HG02623 (cell line): ENCODE results near the gene LRRTM4.
"Not testable (repeated sequence)": the region's sequence is repeated elsewhere in the genome, so short reads cannot be mapped to it uniquely, and the experiment has no call there.

Source experiments
- ATAC-seq: cut with Tn5 transposase; IDR thresholded peaks from one replicate; pipeline ENCODE4 v1.9.1; 2021; ENCODE audit warnings: moderate library complexity; ENCODE audit not compliant: unreplicated experiment

Gene LRRTM4

GRCh38 chr2:76793647-76794334 is 728.4 kb downstream of the LRRTM4 start:
- no peak for ATAC-seq

GRCh38 chr2:76781313-76781712 is 740.9 kb downstream of the LRRTM4 start:
- not testable (repeated sequence) for ATAC-seq

DNA sequence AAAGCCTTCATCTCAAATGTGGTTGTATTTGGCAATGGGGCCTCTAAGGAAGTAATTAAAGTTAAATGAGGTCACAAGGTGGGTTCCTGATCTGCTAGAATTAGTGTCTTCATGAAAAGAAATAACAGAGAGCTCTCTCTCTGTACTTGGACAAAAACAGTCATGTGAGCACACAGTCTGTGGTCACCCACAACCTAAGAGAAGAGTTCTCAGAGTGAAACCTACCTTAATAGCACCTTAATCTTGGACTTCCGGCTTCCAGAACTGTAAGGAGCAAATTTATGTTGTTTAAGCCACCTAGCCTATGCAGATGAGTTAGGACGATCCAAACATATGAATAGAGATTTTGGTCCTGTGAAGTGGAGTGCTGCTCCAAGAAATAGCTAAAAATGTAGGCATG is 758.9 kb downstream of the LRRTM4 start:
- no peak for ATAC-seq

DNA sequence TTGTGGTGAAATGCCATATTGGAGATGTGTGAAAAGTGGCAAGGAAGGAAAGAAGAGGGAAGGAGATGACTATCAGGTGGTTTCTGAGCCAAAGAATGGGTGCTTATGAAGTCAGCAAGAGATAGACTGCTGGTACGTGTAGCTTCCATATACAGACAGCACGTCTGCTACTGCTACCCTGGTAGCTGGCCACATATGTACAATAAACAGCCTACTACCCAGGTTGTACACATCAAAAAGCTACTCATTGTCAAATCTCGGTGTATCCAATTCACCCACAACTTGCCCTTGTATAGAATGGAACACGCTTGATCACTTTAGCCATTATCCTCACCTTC is 761.8 kb downstream of the LRRTM4 start:
- ATAC-seq, result no peak

- ATAC-seq, result no peak
Observed at GRCh38 chr2:76759634-76760366, 762.4 kb downstream of the LRRTM4 start.

- ATAC-seq, result no peak
Observed at GRCh38 chr2:76752506-76752905, 769.7 kb downstream of the LRRTM4 start.

DNA sequence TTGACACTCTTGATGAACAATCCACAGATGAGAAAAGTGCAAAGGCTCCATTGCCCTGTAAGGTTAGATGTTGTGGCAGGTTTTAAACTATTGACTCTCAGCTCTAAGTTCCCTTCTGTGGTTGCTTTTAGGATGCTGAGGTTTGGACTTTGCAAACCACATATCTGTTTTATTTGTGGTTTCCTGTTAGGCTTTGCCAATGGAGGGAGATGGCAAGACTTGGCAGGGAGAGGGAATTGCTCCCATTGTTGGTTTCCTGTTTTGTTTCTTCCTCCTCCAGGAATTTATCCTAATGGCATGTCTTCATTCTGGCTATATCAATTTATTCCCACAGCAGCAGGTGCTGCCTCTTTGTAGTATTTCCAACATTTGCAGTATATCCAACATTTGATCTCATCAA is 772.3 kb downstream of the LRRTM4 start:
- ATAC-seq, result no peak

GRCh38 chr2:76748581-76749296 is 773.4 kb downstream of the LRRTM4 start:
- ATAC-seq, result no peak

- no peak for ATAC-seq
Observed at GRCh38 chr2:76745605-76746004, 776.6 kb downstream of the LRRTM4 start.

GRCh38 chr2:76737607-76738006 is 784.6 kb downstream of the LRRTM4 start:
- ATAC-seq, result no peak

- ATAC-seq, result no peak
Observed at GRCh38 chr2:76733736-76734135, 788.4 kb downstream of the LRRTM4 start.

DNA sequence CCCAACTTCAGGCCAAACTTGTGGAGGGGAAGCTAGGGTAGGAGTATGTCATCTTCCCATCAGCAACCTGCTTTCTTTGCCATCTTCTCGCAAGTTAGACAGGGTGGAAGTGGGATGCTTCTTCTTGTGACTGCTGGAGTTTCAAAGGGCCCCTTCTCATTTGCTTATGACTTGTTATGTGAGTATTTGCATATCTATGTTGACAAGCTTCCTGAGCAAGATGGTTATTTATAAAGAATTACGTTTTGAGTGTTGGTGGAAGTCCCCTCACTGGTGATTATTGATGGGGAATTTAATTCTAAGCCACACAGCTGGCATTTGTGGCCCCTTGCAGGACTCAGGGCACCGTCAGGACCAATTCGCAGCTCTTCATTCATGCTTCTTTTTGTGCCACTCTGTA is 791.0 kb downstream of the LRRTM4 start:
- no peak for ATAC-seq

DNA sequence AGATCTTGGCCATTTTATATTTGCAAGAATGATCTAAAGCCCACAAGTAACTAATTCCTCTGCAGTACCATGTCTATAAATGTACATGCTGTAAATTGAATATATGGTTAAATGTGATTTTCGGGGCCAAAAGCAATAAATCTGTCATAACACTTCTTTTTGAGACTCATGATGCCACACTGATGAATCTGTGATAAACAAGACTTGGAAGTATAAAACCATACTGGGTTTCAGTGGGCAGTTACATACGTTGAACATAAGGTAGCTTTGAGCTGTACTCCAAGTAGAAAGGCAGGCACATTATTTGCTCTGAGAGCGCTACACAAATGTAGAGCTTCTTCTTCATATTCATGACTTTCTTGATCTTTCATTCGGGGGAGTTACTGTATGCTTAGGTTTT is 792.2 kb downstream of the LRRTM4 start:
- ATAC-seq, result no peak

DNA sequence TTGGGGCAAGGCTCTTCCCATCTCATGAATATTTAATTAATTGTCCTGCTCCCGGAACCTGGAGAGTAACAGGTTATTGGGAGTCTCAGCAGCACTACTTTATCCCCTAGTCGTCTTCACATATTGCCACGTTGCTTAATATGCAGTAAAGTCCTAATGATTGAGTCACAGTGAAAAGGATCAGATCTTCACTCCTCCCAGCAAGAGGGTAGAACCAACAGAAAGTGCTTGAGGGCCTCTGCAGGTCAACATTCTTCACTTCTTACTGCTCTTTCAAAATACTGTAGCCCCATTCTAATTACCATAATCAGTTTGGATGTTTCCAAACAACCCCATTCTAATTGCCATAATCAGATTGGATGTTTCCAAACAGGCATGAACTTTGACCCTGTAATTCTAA is 801.0 kb downstream of the LRRTM4 start:
- ATAC-seq, result no peak

DNA sequence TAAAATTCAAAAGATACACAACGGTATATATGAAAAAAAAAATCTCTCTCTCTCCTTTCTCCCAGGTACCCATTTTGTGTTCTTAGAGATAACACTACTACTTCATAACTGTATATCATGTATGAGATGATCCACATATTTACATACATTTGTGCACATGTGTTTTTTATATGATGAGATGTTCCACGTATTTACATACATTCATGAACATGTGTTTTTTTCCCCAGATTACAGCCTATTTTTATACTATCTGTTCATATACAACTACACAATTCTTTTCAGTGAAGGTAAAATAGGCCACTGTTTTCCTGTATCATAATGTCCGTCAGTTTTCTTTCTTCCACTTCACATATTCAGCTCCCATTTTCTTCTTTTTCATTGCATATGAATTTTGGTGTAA is 808.9 kb downstream of the LRRTM4 start:
- no peak for ATAC-seq

- ATAC-seq, result no peak
Observed at GRCh38 chr2:76711490-76711889, 810.7 kb downstream of the LRRTM4 start.

DNA sequence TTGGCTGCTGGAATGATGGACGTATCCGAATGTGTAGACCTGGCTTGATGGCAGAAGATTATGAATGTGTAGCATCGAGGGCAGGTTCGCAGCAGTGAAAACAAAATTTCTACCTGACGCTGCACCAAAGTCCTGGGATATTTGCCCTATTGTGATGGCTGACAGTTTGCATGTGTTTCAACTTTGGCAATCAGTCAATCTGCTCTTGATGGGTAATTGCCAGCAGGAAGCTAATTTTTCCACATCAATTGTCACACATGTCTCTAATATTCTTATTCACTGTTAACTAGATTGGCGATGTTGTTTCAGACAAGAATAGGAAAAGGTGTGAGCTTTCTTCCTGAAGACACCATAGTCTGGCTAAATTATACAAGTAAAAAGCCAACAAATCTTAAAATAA is 821.3 kb downstream of the LRRTM4 start:
- ATAC-seq, result no peak

- ATAC-seq, result not testable (repeated sequence)
Observed at GRCh38 chr2:76697998-76698713, 824.0 kb downstream of the LRRTM4 start.
